NB4 (cell line): Measurements from ENCODE around the gene CSF1.

Source experiments
- DNase-seq: peaks from one replicate; pipeline ENCODE4 v3.0.0; 2010; ENCODE audit warnings: low read depth
- H3K4me3 ChIP-seq: one replicate; pipeline ENCODE4 v1.5.1; 2011; ENCODE audit warnings: mild to moderate bottlenecking, low read depth, low read length, moderate library complexity
- CTCF ChIP-seq: IDR thresholded peaks from one replicate; pipeline ENCODE4 v1.5.1; 2012; ENCODE audit warnings: low read depth, low read length
- MYC ChIP-seq: IDR thresholded peaks from 2 replicates; pipeline ENCODE4 v1.6.1; 2011; ENCODE audit warnings: low read depth, low read length
- POLR2A ChIP-seq: IDR thresholded peaks from 2 replicates; pipeline ENCODE4 v1.6.1; 2011; ENCODE audit warnings: mild to moderate bottlenecking; ENCODE audit not compliant: insufficient read length; ENCODE audit errors: extremely low read depth
- TF ChIP-seq, protein P1 (sequence below): IDR thresholded peaks from 2 replicates; pipeline ENCODE4 v1.6.1; 2011; ENCODE audit warnings: low read depth, low read length

The CSF1 gene

DNA sequence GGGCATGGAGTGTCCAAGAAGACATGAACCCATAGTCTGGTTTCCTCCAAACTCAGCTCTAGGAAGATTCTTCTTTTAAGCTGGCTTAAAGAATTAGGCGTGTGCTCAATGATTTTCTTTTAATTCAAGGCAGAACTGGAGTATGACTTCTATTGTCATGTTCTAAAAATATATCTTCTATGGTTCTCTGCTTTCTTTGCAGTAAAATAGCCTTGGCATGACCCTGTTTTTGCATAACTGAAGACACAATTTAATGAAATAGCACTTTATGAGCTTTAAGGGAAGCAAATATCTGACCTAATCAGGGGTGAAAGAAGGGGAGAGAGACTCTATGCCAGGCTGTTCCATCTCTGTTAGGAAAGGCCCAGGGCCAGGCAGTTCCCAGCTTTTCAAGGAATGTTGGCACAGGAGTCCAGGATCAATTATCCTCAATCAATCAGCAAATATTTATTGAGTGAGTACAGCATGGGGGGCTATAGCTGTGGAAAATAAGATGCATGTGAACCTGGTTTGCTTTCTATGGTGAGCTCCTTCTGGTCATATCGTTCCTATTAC lies 7.2 kb upstream of the CSF1 start:
- no peak for DNase-seq
- no peak for TF ChIP-seq CTCF
- TF ChIP-seq POLR2A: no peak
- TF ChIP-seq, protein P1, sequence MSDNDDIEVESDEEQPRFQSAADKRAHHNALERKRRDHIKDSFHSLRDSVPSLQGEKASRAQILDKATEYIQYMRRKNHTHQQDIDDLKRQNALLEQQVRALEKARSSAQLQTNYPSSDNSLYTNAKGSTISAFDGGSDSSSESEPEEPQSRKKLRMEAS: no peak
- TF ChIP-seq MYC: no peak
- no peak overlapping the region for H3K4me3 ChIP-seq

DNA sequence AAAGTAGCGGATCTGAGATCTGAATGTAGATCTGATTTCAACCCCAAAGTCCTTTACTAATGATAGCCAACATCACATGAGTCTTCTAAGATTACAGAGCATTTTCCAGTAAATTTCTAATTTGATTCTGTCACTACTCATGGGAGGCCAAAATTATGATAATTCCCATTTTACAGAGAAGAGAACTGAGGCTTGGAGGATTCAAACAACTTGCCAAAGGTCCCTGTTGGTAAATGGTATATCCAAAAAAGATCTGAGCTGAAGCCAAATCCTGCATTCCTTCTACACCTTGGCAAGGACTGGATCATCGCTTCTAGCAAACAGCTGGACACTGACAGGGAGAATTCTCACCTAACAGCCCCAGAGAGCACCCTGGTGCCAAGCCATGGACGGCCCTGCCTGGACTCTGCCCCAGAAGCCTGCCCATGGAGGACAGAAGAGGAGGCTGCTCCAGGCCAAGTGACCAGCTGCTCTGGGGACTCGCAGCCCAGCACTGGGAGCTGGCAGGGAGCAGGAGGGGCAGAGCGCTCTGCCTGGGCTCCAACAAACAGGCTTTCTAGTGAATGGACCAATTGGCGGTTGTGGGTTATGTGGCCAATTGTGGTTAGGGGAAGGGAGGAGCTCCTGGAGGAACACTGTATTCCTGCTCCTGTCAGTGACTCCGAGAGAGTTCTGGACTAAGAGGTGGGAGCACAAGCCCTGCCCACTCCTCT lies 6.4 kb upstream of the CSF1 start:
- TF ChIP-seq MYC: no peak
- TF ChIP-seq CTCF: no peak
- TF ChIP-seq, protein P1: no peak
- no peak for TF ChIP-seq POLR2A

GRCh38 chr1:109905491-109905890 lies 5.2 kb upstream of the CSF1 start:
- DNase-seq: no peak
- TF ChIP-seq CTCF: no peak
- no peak for TF ChIP-seq MYC
- TF ChIP-seq, protein P1: no peak
- TF ChIP-seq POLR2A: no peak
- no peak overlapping the region for H3K4me3 ChIP-seq

More for the DNA sequence above, 6.4 kb upstream of the CSF1 start:
- no peak overlapping the region for H3K4me3 ChIP-seq
- DNase-seq: no peak

- H3K4me3 ChIP-seq: no peak overlapping the region
- TF ChIP-seq, protein P1: no peak
- no peak for TF ChIP-seq MYC
- no peak for TF ChIP-seq POLR2A
- TF ChIP-seq CTCF: no peak
- peak; percentile 55 for DNase-seq
Measured at GRCh38 chr1:109906160-109906838, 4.3 kb upstream of the CSF1 start.

- H3K4me3 ChIP-seq: no peak overlapping the region
- no peak for TF ChIP-seq POLR2A
- TF ChIP-seq CTCF: no peak
- TF ChIP-seq, protein P1: no peak
- TF ChIP-seq MYC: no peak
Measured at GRCh38 chr1:109906839-109907180, 3.8 kb upstream of the CSF1 start.

More at GRCh38 chr1:109906839-109907180, 3.8 kb upstream of the CSF1 start:
- no peak for DNase-seq
